ENCODE data around the gene TSACC.
"Not testable (repeated sequence)": the region's sequence is repeated elsewhere in the genome, so short reads cannot be mapped to it uniquely, and the experiment has no call there.

Gene TSACC

GRCh38 chr1:156308078-156308477, 30.2 kb upstream of the TSACC start:
- H3K27me3 ChIP-seq (ENCODE audit: control insufficient read depth in 1 of 2, insufficient read depth in 2 of 2, low read length in 2 of 2), result no peaks in the 10 kb centered on the region
- H3K9me3 ChIP-seq (ENCODE audit: control insufficient read depth in 1 of 2, low read length in 2 of 2), result no peaks in the 10 kb centered on the region
- no peaks in the 10 kb centered on the region for H3K4me1 ChIP-seq (ENCODE audit: control insufficient read depth in 1 of 2, insufficient read depth in 2 of 2, low read length in 2 of 2)
- H3K9ac ChIP-seq (ENCODE audit: low read depth in 1 of 2, low read length in 2 of 2), result no peak overlapping the region
- H3K4me3 ChIP-seq (ENCODE audit: low read depth in 1 of 2, low read length in 2 of 2), result no peak overlapping the region
- H3K27ac ChIP-seq (ENCODE audit: low read depth, low read length), result no peak overlapping the region
- H3K36me3 ChIP-seq (ENCODE audit: control insufficient read depth in 1 of 2, insufficient read depth in 2 of 2, low read length in 2 of 2), result peaks cover 34 to 55% of the 10 kb centered on the region in 2 donors

DNA sequence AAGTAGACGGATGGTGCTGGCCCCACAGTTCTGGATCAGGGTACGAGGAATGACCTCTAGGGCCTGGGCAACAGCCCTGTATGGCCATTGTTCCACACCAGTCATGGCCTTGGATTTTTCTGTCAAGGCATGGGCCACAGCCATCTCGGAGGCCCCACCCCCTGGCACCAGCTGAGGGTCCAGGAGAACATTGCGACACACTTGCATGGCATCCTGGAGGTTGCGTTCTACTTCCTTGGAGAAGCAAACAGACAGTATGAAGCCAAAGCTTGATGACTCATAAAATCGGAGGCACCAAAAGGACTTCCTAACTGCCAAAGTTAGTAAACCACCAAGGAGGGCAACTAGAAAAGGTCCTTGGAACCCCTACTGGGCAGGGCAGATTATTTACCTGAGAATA, 27.4 kb upstream of the TSACC start:
- Histone ChIP-seq H3K9me3 (ENCODE audit: control insufficient read depth in 1 of 2, low read length in 2 of 2) (no peaks in the 10 kb centered on the region), H3K36me3 (ENCODE audit: control insufficient read depth in 1 of 2, insufficient read depth in 2 of 2, low read length in 2 of 2) (peaks cover 40 to 78% of the 10 kb centered on the region in 2 donors), H3K4me1 (ENCODE audit: control insufficient read depth in 1 of 2, insufficient read depth in 2 of 2, low read length in 2 of 2) (no peaks in the 10 kb centered on the region), H3K4me3 (ENCODE audit: low read depth in 1 of 2, low read length in 2 of 2) (no peak overlapping the region), H3K27ac (ENCODE audit: low read depth, low read length) (no peak overlapping the region), H3K27me3 (ENCODE audit: control insufficient read depth in 1 of 2, insufficient read depth in 2 of 2, low read length in 2 of 2) (no peaks in the 10 kb centered on the region), H3K9ac (ENCODE audit: low read depth in 1 of 2, low read length in 2 of 2) (no peak overlapping the region)

DNA sequence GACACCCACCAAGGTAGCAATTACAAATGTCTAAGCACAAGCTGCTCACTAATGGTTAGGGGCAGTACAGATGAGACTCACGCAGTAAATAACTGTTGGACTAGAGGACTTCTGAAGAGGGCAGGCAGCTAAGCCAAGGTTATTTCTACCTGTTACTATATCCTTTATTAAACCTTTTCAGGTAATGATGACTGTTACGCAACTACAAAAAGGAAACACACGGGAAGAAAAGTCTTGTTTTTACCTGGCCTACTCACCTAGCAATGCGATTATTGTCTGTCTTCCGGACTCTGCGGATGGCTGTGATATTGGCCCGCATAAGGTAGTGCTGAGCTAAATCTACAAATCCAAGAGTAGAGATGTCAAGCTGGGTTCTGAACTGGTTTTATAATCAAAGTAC, 21.4 kb upstream of the TSACC start:
- no peak overlapping the region for H3K27ac ChIP-seq (ENCODE audit: low read depth, low read length)
- no peaks in the 10 kb centered on the region for H3K9me3 ChIP-seq (ENCODE audit: control insufficient read depth in 1 of 2, low read length in 2 of 2)
- no peaks in the 10 kb centered on the region for H3K4me1 ChIP-seq (ENCODE audit: control insufficient read depth in 1 of 2, insufficient read depth in 2 of 2, low read length in 2 of 2)
- no peaks in the 10 kb centered on the region for H3K27me3 ChIP-seq (ENCODE audit: control insufficient read depth in 1 of 2, insufficient read depth in 2 of 2, low read length in 2 of 2)
- H3K9ac ChIP-seq (ENCODE audit: low read depth in 1 of 2, low read length in 2 of 2), result no peak overlapping the region
- peaks cover 44 to 87% of the 10 kb centered on the region in 2 donors for H3K36me3 ChIP-seq (ENCODE audit: control insufficient read depth in 1 of 2, insufficient read depth in 2 of 2, low read length in 2 of 2)
- H3K4me3 ChIP-seq (ENCODE audit: low read depth in 1 of 2, low read length in 2 of 2), result no peak overlapping the region

DNA sequence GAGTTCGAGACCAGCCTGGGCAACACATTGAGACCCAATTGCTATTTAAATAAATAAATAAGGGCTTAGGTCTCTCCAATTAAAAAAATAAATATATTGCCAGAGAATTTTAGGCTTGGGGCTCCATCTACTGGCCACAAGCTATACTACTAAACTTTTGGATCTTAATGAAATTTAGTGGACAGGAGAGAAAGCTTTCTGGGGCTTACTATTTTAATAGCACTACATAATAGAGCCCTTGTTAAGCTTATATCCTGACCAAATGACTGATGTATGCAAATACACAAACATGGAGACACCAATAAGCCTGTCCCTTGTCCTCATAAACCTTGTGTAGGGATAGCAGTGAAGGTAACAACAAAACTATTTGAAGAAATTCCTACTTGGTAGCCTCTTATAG, 18.7 kb upstream of the TSACC start:
- Histone ChIP-seq H3K4me1 (ENCODE audit: control insufficient read depth in 1 of 2, insufficient read depth in 2 of 2, low read length in 2 of 2) (no peaks in the 10 kb centered on the region), H3K36me3 (ENCODE audit: control insufficient read depth in 1 of 2, insufficient read depth in 2 of 2, low read length in 2 of 2) (peaks cover 39 to 89% of the 10 kb centered on the region in 2 donors), H3K27ac (ENCODE audit: low read depth, low read length) (no peak overlapping the region)

GRCh38 chr1:156320560-156320959, 17.8 kb upstream of the TSACC start:
- Histone ChIP-seq H3K27me3 (ENCODE audit: control insufficient read depth in 1 of 2, insufficient read depth in 2 of 2, low read length in 2 of 2) (no peaks in the 10 kb centered on the region), H3K4me1 (ENCODE audit: control insufficient read depth in 1 of 2, insufficient read depth in 2 of 2, low read length in 2 of 2) (no peaks in the 10 kb centered on the region), H3K27ac (ENCODE audit: low read depth, low read length) (no peak overlapping the region), H3K4me3 (ENCODE audit: low read depth in 1 of 2, low read length in 2 of 2) (no peak overlapping the region), H3K9ac (ENCODE audit: low read depth in 1 of 2, low read length in 2 of 2) (no peak overlapping the region), H3K9me3 (ENCODE audit: control insufficient read depth in 1 of 2, low read length in 2 of 2) (no peaks in the 10 kb centered on the region), H3K36me3 (ENCODE audit: control insufficient read depth in 1 of 2, insufficient read depth in 2 of 2, low read length in 2 of 2) (peaks cover 39 to 89% of the 10 kb centered on the region in 2 donors)

More for the DNA sequence above, 18.7 kb upstream of the TSACC start:
- H3K9me3 ChIP-seq (ENCODE audit: control insufficient read depth in 1 of 2, low read length in 2 of 2), result no peaks in the 10 kb centered on the region
- no peaks in the 10 kb centered on the region for H3K27me3 ChIP-seq (ENCODE audit: control insufficient read depth in 1 of 2, insufficient read depth in 2 of 2, low read length in 2 of 2)
- no peak overlapping the region for H3K9ac ChIP-seq (ENCODE audit: low read depth in 1 of 2, low read length in 2 of 2)
- H3K4me3 ChIP-seq (ENCODE audit: low read depth in 1 of 2, low read length in 2 of 2), result no peak overlapping the region

DNA sequence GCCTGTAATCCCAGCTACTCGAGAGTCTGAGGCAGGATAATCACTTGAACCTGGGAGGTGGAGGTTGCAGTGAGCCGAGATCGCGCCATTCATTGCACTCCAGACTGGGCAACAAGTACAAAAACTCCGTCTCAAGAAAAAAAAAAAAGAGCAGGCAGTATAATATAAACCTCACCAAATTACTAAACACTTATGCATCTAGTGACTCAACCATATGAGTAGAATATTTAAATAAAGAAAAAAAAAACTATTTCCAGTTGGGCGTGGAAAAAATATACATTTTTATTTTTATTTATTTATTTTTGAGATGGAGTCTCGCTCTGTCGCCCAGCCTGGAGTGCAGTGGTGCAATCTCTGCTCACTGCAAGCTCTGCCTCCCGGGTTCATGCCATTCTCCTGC, 15.1 kb upstream of the TSACC start:
- not testable (repeated sequence) for H3K27me3 ChIP-seq (ENCODE audit: control insufficient read depth in 1 of 2, insufficient read depth in 2 of 2, low read length in 2 of 2); H3K9me3 ChIP-seq (ENCODE audit: control insufficient read depth in 1 of 2, low read length in 2 of 2); H3K9ac ChIP-seq (ENCODE audit: low read depth in 1 of 2, low read length in 2 of 2); H3K4me3 ChIP-seq (ENCODE audit: low read depth in 1 of 2, low read length in 2 of 2); H3K27ac ChIP-seq (ENCODE audit: low read depth, low read length); H3K4me1 ChIP-seq (ENCODE audit: control insufficient read depth in 1 of 2, insufficient read depth in 2 of 2, low read length in 2 of 2)
- peaks cover 24 to 67% of the 10 kb centered on the region in 2 donors for H3K36me3 ChIP-seq (ENCODE audit: control insufficient read depth in 1 of 2, insufficient read depth in 2 of 2, low read length in 2 of 2)

DNA sequence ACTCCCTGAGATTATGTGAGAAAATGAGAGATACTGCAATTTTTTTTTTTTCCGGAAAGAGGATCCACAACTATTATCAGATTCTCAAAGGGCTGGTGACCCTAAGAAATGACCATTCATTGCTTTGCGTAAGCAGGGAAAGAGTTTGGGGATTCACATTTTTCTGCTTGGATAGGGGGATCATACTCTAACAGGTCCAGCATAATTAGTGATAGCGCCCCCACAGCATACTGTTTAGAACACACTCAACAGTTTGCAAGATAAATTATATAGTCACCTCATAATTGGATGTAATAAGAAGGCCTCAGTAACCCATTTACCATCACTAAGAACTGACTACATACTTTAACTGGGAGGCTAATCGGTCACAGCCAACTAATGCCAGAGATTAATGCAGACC, 2.1 kb upstream of the TSACC start:
- peaks cover 19 to 41% of the 10 kb centered on the region in 2 donors for H3K36me3 ChIP-seq (ENCODE audit: control insufficient read depth in 1 of 2, insufficient read depth in 2 of 2, low read length in 2 of 2)
- H3K27me3 ChIP-seq (ENCODE audit: control insufficient read depth in 1 of 2, insufficient read depth in 2 of 2, low read length in 2 of 2), result no peaks in the 10 kb centered on the region
- H3K9ac ChIP-seq (ENCODE audit: low read depth in 1 of 2, low read length in 2 of 2), result peak overlapping the region in 1 of 2 donors; percentile 44
- peak overlapping the region; percentile 90 for H3K4me3 ChIP-seq (ENCODE audit: low read depth in 1 of 2, low read length in 2 of 2)
- no peak overlapping the region for H3K27ac ChIP-seq (ENCODE audit: low read depth, low read length)
- H3K9me3 ChIP-seq (ENCODE audit: control insufficient read depth in 1 of 2, low read length in 2 of 2), result no peaks in the 10 kb centered on the region
- H3K4me1 ChIP-seq (ENCODE audit: control insufficient read depth in 1 of 2, insufficient read depth in 2 of 2, low read length in 2 of 2), result peaks cover 11 to 16% of the 10 kb centered on the region in 2 donors

GRCh38 chr1:156337052-156337887, 1.1 kb upstream of the TSACC start:
- H3K9me3 ChIP-seq (ENCODE audit: control insufficient read depth in 1 of 2, low read length in 2 of 2), result no peaks in the 10 kb centered on the region
- no peak overlapping the region for H3K27ac ChIP-seq (ENCODE audit: low read depth, low read length)
- peaks cover 17 to 35% of the 10 kb centered on the region in 2 donors for H3K36me3 ChIP-seq (ENCODE audit: control insufficient read depth in 1 of 2, insufficient read depth in 2 of 2, low read length in 2 of 2)
- peak overlapping the region; percentile 90 for H3K4me3 ChIP-seq (ENCODE audit: low read depth in 1 of 2, low read length in 2 of 2)
- no peaks in the 10 kb centered on the region for H3K27me3 ChIP-seq (ENCODE audit: control insufficient read depth in 1 of 2, insufficient read depth in 2 of 2, low read length in 2 of 2)
- H3K4me1 ChIP-seq (ENCODE audit: control insufficient read depth in 1 of 2, insufficient read depth in 2 of 2, low read length in 2 of 2), result peaks cover 11 to 16% of the 10 kb centered on the region in 2 donors
- H3K9ac ChIP-seq (ENCODE audit: low read depth in 1 of 2, low read length in 2 of 2), result peak overlapping the region; percentile 78 to 80

DNA sequence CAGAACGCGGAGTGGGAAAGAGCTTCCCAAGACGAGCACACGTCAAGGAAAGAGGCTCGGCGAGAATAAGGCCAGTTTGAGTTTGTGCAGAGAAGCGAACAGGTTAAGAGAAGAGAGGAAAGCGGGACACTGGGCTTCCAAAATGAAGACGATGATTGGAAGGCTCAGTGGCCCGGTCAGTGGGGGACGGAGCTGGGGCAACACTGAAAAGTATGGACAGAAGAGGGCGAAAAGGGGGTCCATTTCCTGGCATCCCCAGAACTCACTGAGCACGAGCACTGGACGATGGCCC, 492 bp upstream of the TSACC start:
- Histone ChIP-seq H3K36me3 (ENCODE audit: control insufficient read depth in 1 of 2, insufficient read depth in 2 of 2, low read length in 2 of 2) (peaks cover 13 to 29% of the 10 kb centered on the region in 2 donors), H3K9ac (ENCODE audit: low read depth in 1 of 2, low read length in 2 of 2) (peak overlapping the region; percentile 78 to 80), H3K27ac (ENCODE audit: low read depth, low read length) (peak overlapping the region; percentile 45), H3K4me1 (ENCODE audit: control insufficient read depth in 1 of 2, insufficient read depth in 2 of 2, low read length in 2 of 2) (peaks cover 11 to 16% of the 10 kb centered on the region in 2 donors), H3K9me3 (ENCODE audit: control insufficient read depth in 1 of 2, low read length in 2 of 2) (no peaks in the 10 kb centered on the region), H3K4me3 (ENCODE audit: low read depth in 1 of 2, low read length in 2 of 2) (peak overlapping the region; percentile 90), H3K27me3 (ENCODE audit: control insufficient read depth in 1 of 2, insufficient read depth in 2 of 2, low read length in 2 of 2) (no peaks in the 10 kb centered on the region)

- no peaks in the 10 kb centered on the region for H3K27me3 ChIP-seq (ENCODE audit: control insufficient read depth in 1 of 2, insufficient read depth in 2 of 2, low read length in 2 of 2)
- H3K4me3 ChIP-seq (ENCODE audit: low read depth in 1 of 2, low read length in 2 of 2), result no peak overlapping the region
- H3K9me3 ChIP-seq (ENCODE audit: control insufficient read depth in 1 of 2, low read length in 2 of 2), result no peaks in the 10 kb centered on the region
- H3K27ac ChIP-seq (ENCODE audit: low read depth, low read length), result no peak overlapping the region
- no peak overlapping the region for H3K9ac ChIP-seq (ENCODE audit: low read depth in 1 of 2, low read length in 2 of 2)
- H3K36me3 ChIP-seq (ENCODE audit: control insufficient read depth in 1 of 2, insufficient read depth in 2 of 2, low read length in 2 of 2), result no peaks in the 10 kb centered on the region
- H3K4me1 ChIP-seq (ENCODE audit: control insufficient read depth in 1 of 2, insufficient read depth in 2 of 2, low read length in 2 of 2), result no peaks in the 10 kb centered on the region
These were observed 4.0 kb downstream of the TSACC start for GRCh38 chr1:156342166-156342955.

All from duodenal mucosa (tissue), 2 donors.